Measurements from ENCODE around the gene JAK1.

DNA sequence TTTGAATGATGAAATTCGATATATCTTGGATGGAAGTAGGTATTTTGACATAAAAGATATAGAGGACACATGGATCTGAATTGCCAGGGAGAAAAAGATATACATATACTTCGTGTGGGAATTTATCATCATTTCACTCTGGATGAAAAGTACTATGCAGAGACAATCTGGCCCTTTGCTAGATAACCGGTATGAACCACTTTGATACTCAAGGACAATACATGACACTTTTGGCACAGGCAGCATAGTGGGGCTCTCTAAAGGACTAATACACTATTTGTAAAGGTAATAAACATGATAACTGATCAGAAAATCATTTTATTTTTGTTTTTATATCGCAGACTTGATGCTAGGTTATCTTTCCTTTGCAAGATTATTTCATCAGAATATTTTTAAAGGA, 24.2 kb downstream of the JAK1 start:
- no peak for TF ChIP-seq CTCF (IDR thresholded peaks at IDR 0.05)
- TF ChIP-seq POLR2A (IDR thresholded peaks at IDR 0.05): no peak
